Measurements from ENCODE around the gene UNC50.

GRCh38 chr2:98637401-98638147 is 29.2 kb downstream of the UNC50 start:
- TF ChIP-seq CTCF (IDR thresholded peaks at IDR 0.05), result no peak
- no peak for TF ChIP-seq POLR2A (IDR thresholded peaks at IDR 0.05)
- TF ChIP-seq POLR2AphosphoS5 (IDR thresholded peaks at IDR 0.05), result no peak
- TF ChIP-seq EP300 (IDR thresholded peaks at IDR 0.05), result no peak
